OCI-LY7 (cell line): ENCODE results near the gene TKT.

Source experiments
- EZH2phosphoT487 ChIP-seq: fragments of 200-600 bp; sonication (generic); IDR thresholded peaks from 2 replicates; pipeline ENCODE4 v1.6.1; 2018; ENCODE audit warnings: low read depth, borderline replicate concordance, mild to moderate bottlenecking, mixed run types, antibody characterized with exemption, low read length, moderate library complexity, mixed read lengths
- TF ChIP-seq, protein P1 (sequence below): fragments of 200-600 bp; sonication (generic); conservative IDR thresholded peaks from 2 replicates; pipeline ENCODE4 v1.5.1; 2014; ENCODE audit warnings: mild to moderate bottlenecking, antibody characterized with exemption, low read length, moderate library complexity, mixed read lengths

DNA sequence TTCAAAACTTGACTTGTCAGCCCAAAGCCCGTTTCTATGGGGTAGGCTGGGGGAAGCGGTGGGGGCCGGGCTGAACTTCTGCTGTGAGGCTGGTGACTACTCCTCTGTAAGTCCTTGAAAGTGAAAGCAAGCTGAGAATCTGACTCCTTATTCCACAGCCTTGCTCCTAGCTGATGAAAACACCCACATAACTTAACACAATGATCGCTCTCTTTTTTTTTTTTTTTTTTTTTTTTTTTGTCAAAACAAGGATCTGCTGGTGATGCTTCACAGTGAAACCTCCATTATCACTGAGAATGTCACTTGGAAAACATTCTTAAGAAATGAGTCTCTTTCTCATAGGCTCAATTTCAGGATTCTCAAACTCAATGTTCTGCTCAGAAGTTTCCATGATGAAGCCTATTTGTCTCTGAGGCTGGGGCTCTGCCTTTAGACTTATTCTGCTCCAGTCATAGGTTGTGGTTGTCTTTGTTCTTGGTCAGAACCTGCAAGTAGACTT is 31.4 kb upstream of the TKT start:
- TF ChIP-seq, protein P1, sequence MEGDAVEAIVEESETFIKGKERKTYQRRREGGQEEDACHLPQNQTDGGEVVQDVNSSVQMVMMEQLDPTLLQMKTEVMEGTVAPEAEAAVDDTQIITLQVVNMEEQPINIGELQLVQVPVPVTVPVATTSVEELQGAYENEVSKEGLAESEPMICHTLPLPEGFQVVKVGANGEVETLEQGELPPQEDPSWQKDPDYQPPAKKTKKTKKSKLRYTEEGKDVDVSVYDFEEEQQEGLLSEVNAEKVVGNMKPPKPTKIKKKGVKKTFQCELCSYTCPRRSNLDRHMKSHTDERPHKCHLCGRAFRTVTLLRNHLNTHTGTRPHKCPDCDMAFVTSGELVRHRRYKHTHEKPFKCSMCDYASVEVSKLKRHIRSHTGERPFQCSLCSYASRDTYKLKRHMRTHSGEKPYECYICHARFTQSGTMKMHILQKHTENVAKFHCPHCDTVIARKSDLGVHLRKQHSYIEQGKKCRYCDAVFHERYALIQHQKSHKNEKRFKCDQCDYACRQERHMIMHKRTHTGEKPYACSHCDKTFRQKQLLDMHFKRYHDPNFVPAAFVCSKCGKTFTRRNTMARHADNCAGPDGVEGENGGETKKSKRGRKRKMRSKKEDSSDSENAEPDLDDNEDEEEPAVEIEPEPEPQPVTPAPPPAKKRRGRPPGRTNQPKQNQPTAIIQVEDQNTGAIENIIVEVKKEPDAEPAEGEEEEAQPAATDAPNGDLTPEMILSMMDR: no peak
- no peak for TF ChIP-seq EZH2phosphoT487
